Melanocyte of skin (primary cell): ENCODE data around the gene HIPK2. TPM values are rescaled to one million over a fixed set of nuclear protein-coding genes. Genes with fewer than 3 reads are reported as not detected.

Experiments used
- total RNA-seq, 2 donors: library from RNA; depleted of rRNA; stranded (reverse); fragments of >200 nt; gene quantifications; 2 replicates each; pipeline ENCODE4 v1.2.3, GENCODE V29; 2012

Gene HIPK2
- total RNA-seq = 10 to 100 TPM; 22.6 to 26.8 TPM

GRCh38 chr7:139777948-139778841 lies at the start of gene HIPK2:
HIPK2 (minus strand) TSS chr7:139777998; CDS start chr7:139777623, 375 bp downstream.

GRCh38 chr7:139523199-139523941 lies 254.4 kb downstream of the HIPK2 start, which contains the start of gene CLEC2L:
CLEC2L (plus strand) TSS chr7:139523685; CDS start chr7:139523928, 243 bp downstream.

Other genes with a start within 250 kb of the HIPK2 start
- 1 to 10 TPM; 2.1 to 6.0 TPM for gene TBXAS1, start 51.3 kb upstream of the HIPK2 start, total RNA-seq